IMR-90 (cell line): ENCODE measurements around the gene ARMCX1. TPM values are rescaled to one million over a fixed set of nuclear protein-coding genes. Genes with fewer than 3 reads are reported as not detected.
"Not testable (repeated sequence)": the region's sequence is repeated elsewhere in the genome, so short reads cannot be mapped to it uniquely, and the experiment has no call there.

Source experiments
- ATAC-seq: fragments of 200-7000 bp; cut with Tn5 transposase; 2 replicates; pipeline ENCODE4 v1.9.1; 2020; ENCODE audit warnings: low read depth, mild to moderate bottlenecking, moderate library complexity
- BruUV-seq: library from RNA; stranded (reverse); fragments of 400-500 nt; replicated peaks from 2 replicates; lab custom pipeline; 2021; lab: Mats Ljungman, UMichigan
- CTCF ChIA-PET: fragments of 300-600 bp; formaldehyde crosslinking; extraction: SDS; loops from one replicate; lab custom pipeline; 2021; ENCODE audit warnings: antibody characterized with exemption; lab: Yijun Ruan, JAX
- POLR2A ChIA-PET: fragments of 300-600 bp; sonication (Branson Sonifier 250); formaldehyde crosslinking; loops from one replicate; lab custom pipeline; 2022; ENCODE audit warnings: antibody characterized with exemption; ENCODE audit not compliant: unreplicated experiment; lab: Charles Lee
- DNase-seq: peaks from one replicate; pipeline ENCODE4 v3.0.0; 2013
- H2AFZ ChIP-seq: replicated peaks from 2 replicates; pipeline ENCODE3; 2013; ENCODE audit warnings: low read length, mild to moderate bottlenecking; ENCODE audit not compliant: poor library complexity
- H2AK5ac ChIP-seq: 2 replicates; pipeline ENCODE4 v1.6.1; 2013; ENCODE audit warnings: low read depth, low read length, inconsistent platforms
- H2AK9ac ChIP-seq: replicated peaks from 2 replicates; pipeline ENCODE3; 2013; ENCODE audit warnings: mild to moderate bottlenecking, low read depth, low read length, moderate library complexity; ENCODE audit not compliant: poor library complexity
- H2BK120ac ChIP-seq: 2 replicates; pipeline ENCODE4 v1.6.1; 2013; ENCODE audit warnings: low read depth, low read length, inconsistent platforms
- H2BK15ac ChIP-seq: 3 replicates; pipeline ENCODE4 v1.6.1; 2013; ENCODE audit warnings: low read depth, low read length, inconsistent platforms
- H2BK20ac ChIP-seq: 2 replicates; pipeline ENCODE4 v1.6.1; 2013; ENCODE audit warnings: low read depth, mild to moderate bottlenecking, inconsistent platforms, low read length, moderate library complexity
- H2BK5ac ChIP-seq: 2 replicates; pipeline ENCODE4 v1.6.1; 2013; ENCODE audit warnings: mild to moderate bottlenecking, low read depth, low read length, inconsistent platforms; ENCODE audit not compliant: poor library complexity, severe bottlenecking
- H3K14ac ChIP-seq: replicated peaks from 2 replicates; pipeline ENCODE4 v1.6.1; 2013; ENCODE audit warnings: low read depth, low read length, inconsistent platforms
- H3K18ac ChIP-seq: 2 replicates; pipeline ENCODE4 v1.6.1; 2013; ENCODE audit warnings: low read depth, low read length, control low read depth
- H3K23ac ChIP-seq: 2 replicates; pipeline ENCODE4 v1.6.1; 2013; ENCODE audit warnings: low read depth, low read length, inconsistent platforms
- H3K27ac ChIP-seq: 2 replicates; pipeline ENCODE4 v1.5.1; 2013; ENCODE audit warnings: mild to moderate bottlenecking, control low read depth, low read length; ENCODE audit not compliant: insufficient read depth
- H3K27me3 ChIP-seq: 2 replicates; pipeline ENCODE4 v1.6.1; 2013; ENCODE audit warnings: low read length; ENCODE audit not compliant: control insufficient read depth, insufficient read depth
- H3K36me3 ChIP-seq: 2 replicates; pipeline ENCODE4 v1.6.1; 2013; ENCODE audit warnings: low read length, mixed read lengths; ENCODE audit not compliant: control insufficient read depth, insufficient read depth
- H3K4ac ChIP-seq: 2 replicates; pipeline ENCODE4 v1.6.1; 2013; ENCODE audit warnings: low read depth, low read length, inconsistent platforms
- H3K4me1 ChIP-seq: 2 replicates; pipeline ENCODE4 v1.6.1; 2013; ENCODE audit warnings: low read length, mixed read lengths; ENCODE audit not compliant: control insufficient read depth, insufficient read depth
- H3K4me2 ChIP-seq: 2 replicates; pipeline ENCODE4 v1.6.1; 2013; ENCODE audit warnings: low read depth, mild to moderate bottlenecking, control low read depth, low read length, moderate library complexity
- H3K4me3 ChIP-seq: 2 replicates; pipeline ENCODE4 v1.5.1; 2013; ENCODE audit warnings: low read depth, mild to moderate bottlenecking, control low read depth, low read length, moderate library complexity; ENCODE audit not compliant: insufficient read depth
- H3K56ac ChIP-seq: 2 replicates; pipeline ENCODE4 v1.6.1; 2013; ENCODE audit warnings: low read length, inconsistent platforms; ENCODE audit not compliant: insufficient read depth; ENCODE audit errors: extremely low read depth
- H3K79me1 ChIP-seq, 2 experiments: 2 replicates each; pipeline ENCODE4 v1.6.1; 2013; ENCODE audit warnings: low read length in 2 of 2, inconsistent platforms in 1 of 2, low read depth in 1 of 2
- H3K9ac ChIP-seq: 2 replicates; pipeline ENCODE4 v1.6.1; 2013; ENCODE audit warnings: low read depth, low read length, control low read depth
- H3K9me1 ChIP-seq: 2 replicates; pipeline ENCODE4 v1.6.1; 2013; ENCODE audit warnings: low read length, inconsistent platforms; ENCODE audit not compliant: insufficient read depth
- H3K9me3 ChIP-seq: 2 replicates; pipeline ENCODE4 v1.6.1; 2013; ENCODE audit warnings: low read length; ENCODE audit not compliant: control insufficient read depth, insufficient read depth
- H4K20me1 ChIP-seq: 2 replicates; pipeline ENCODE4 v1.6.1; 2013; ENCODE audit warnings: low read length, inconsistent platforms; ENCODE audit not compliant: insufficient read depth
- H4K5ac ChIP-seq: 2 replicates; pipeline ENCODE4 v1.6.1; 2013; ENCODE audit warnings: mild to moderate bottlenecking, low read depth, low read length, control low read depth
- H4K8ac ChIP-seq, 2 experiments: 2 replicates each; pipeline ENCODE4 v1.6.1; 2013; ENCODE audit warnings: low read depth in 2 of 2, low read length in 2 of 2, control low read depth in 1 of 2, inconsistent platforms in 1 of 2
- H4K91ac ChIP-seq: 2 replicates; pipeline ENCODE4 v1.6.1; 2013; ENCODE audit warnings: low read depth, low read length, inconsistent platforms; ENCODE audit not compliant: insufficient read depth
- FOS ChIP-seq: fragments of 150-350 bp; IDR thresholded peaks from 2 replicates; pipeline ENCODE4 v1.6.1; 2016; ENCODE audit warnings: low read depth, low read length
- MXI1 ChIP-seq: IDR thresholded peaks from 2 replicates; pipeline ENCODE4 v1.6.1; 2012; ENCODE audit warnings: low read depth, mild to moderate bottlenecking, low read length, moderate library complexity, borderline replicate concordance
- RCOR1 ChIP-seq: IDR thresholded peaks from 2 replicates; pipeline ENCODE4 v1.6.1; 2012; ENCODE audit warnings: mild to moderate bottlenecking, low read length, improper control_type of control experiment; ENCODE audit not compliant: insufficient replicate concordance
- WGBS, 2 experiments: methylation state at CpG; one replicate each; pipeline versions ENCODE4 v1.1.5 to v1.1.7; 2013; ENCODE audit warnings: missing lambda C conversion rate in 2 of 2; ENCODE audit not compliant: insufficient read length in 1 of 2; ENCODE audit errors: extremely low coverage in 2 of 2; 5-methylcytosine and 5-hydroxymethylcytosine counted together
- dilution Hi-C: fragments of 300-500 bp; cut with HindIII; formaldehyde crosslinking; loops from one replicate; pipeline ENCODE4 v1.14.3; 2018; ENCODE audit warnings: low sequenced_read_pairs; ENCODE audit not compliant: unreplicated experiment
- in situ Hi-C: fragments of 300-500 bp; cut with MboI; formaldehyde crosslinking; loops from 3 replicates; pipeline ENCODE4 v1.14.3; 2019; ENCODE audit warnings: low sequenced_read_pairs, inconsistent platforms, mixed read lengths
- intact Hi-C: fragments of 100-400 bp; cut with micrococcal nuclease; formaldehyde crosslinking; loops from 2 replicates; pipeline ENCODE4 v1.10.0; 2022
- polyA plus RNA-seq, 3 experiments: library from polyadenylated mRNA; depleted of rRNA; stranded (reverse); fragments of >200 nt; gene quantifications; 2 replicates each; pipeline ENCODE4 v1.2.3, GENCODE V29; 2012; ENCODE audit warnings: low replicate concordance in 1 of 3
- total RNA-seq: library from RNA; depleted of rRNA; stranded (reverse); fragments of >200 nt; gene quantifications from 2 replicates; pipeline ENCODE4 v1.2.3, GENCODE V29; 2012

ARMCX1 gene
- total and polyA plus RNA-seq, 2 of the 4 experiments (the other 2 are of a cell fraction): 14.2 to 22.9 TPM

DNA sequence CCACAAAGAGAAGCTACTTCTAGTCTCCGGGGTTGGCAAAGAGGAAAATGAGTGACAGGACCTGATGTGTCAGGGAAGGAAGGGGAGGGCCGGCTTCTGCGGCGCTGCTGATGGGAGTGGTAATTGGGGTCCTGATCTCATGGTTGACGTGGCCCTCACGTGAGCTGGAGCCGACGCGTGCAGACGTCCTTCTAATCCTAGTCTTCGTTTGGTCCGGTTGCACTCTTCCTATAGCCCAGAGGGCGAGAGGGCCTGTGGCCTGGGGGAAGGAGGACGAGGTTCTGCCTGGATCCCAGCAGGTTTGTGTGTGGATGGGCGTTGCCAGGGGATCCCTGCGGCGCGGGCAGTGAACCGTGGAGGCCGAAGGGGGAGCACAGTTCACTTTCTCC, at the start of gene ARMCX1 (continued):
- TF ChIP-seq RCOR1 (no peak), MXI1 (no peak), FOS (no peak)

DNA sequence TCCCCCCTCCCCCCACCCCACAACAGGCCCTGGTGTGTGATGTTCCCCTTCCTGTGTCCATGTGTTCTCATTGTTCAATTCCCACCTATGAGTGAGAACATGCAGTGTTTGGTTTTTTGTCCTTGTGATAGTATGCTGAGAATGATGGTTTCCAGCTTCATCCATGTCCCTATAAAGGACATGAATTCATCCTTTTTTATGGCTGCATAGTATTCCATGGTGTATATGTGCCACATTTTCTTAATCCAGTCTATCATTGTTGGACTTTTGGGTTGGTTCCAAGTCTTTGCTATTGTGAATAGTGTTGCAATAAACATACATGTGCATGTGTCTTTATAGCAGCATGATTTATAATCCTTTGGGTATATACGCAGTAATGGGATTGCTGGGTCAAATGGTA, 47.4 kb upstream of the ARMCX1 start:
- H3K56ac ChIP-seq, H2BK120ac ChIP-seq, H3K9ac ChIP-seq, H2AK5ac ChIP-seq, H3K4me1 ChIP-seq, H4K5ac ChIP-seq, H3K9me1 ChIP-seq, H2BK5ac ChIP-seq, POLR2A ChIA-PET, H3K23ac ChIP-seq, H3K4me3 ChIP-seq, in situ Hi-C loops, H2BK15ac ChIP-seq, H3K27ac ChIP-seq, H3K36me3 ChIP-seq, H4K20me1 ChIP-seq, H3K9me3 ChIP-seq, H2BK20ac ChIP-seq, DNase-seq, dilution Hi-C loops, CTCF ChIA-PET, intact Hi-C loops, H3K27me3 ChIP-seq, H4K8ac ChIP-seq, H3K4ac ChIP-seq, H2AFZ ChIP-seq, H3K79me1 ChIP-seq, H3K18ac ChIP-seq, H2AK9ac ChIP-seq, ATAC-seq, BruUV-seq, H4K91ac ChIP-seq, H3K4me2 ChIP-seq, H3K14ac ChIP-seq: not testable (repeated sequence)
- no CpG with 5 or more reads among the region's 1 CpG for WGBS, 2 experiments
